GM19025 (cell line): ENCODE data around the gene NOL8.

ENCODE experiments used
- ATAC-seq: cut with Tn5 transposase; IDR thresholded peaks from one replicate; pipeline ENCODE4 v1.9.1; 2021; ENCODE audit warnings: mild to moderate bottlenecking, low read depth, moderate library complexity; ENCODE audit not compliant: unreplicated experiment

Gene NOL8

DNA sequence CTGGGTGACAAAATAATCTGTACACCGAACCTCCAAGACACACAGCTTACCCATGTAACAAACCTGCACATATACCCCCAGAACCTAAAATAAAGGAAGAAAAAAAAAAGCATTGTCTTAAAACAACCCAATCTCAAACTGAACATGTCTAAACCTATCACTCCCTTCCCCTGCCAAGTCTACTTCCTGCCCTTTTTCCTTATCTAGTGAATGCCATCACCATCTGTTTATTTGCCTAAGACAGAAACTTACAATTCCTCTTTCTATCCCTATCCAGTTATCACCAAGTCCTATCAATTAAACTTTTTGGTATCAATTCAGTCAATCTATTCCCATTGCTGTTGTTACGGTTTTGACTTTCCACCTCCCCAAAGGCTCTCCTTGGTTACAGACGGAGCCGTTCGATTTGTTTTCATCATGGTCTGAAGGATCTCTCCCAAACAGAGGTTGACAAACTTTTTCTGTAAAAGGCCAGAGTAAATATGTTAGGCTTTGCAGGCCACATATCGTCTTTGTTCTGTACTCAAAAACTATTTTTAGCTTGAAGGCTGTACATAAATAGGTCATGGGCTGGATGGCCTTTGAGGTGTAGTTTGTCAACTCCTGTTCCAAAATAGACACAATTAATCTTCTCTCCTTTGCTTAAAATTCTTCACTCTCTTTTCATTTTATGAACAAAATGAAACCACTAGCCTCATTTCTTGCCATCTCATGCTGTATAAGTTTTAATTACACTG lies 12.1 kb downstream of the NOL8 start:
- ATAC-seq: no peak

DNA sequence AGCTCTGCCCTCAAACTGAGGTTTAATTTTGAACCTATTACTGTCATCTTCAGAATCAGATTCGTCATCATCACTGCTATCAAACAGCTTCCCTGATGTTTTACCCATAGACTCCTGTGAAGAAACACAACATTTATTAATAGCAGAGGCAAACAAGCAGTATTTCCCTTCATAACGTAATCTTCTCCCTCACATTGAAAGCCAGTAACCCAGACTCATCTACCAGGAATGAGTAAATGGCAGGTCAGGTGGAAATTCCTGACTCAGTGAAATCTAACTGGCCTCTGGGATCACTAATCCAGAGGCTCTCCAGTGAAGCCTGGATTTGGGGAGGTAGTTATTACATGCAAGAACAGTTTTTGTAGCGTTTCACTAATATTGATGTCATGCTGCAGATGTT lies 14.6 kb downstream of the NOL8 start:
- no peak for ATAC-seq

DNA sequence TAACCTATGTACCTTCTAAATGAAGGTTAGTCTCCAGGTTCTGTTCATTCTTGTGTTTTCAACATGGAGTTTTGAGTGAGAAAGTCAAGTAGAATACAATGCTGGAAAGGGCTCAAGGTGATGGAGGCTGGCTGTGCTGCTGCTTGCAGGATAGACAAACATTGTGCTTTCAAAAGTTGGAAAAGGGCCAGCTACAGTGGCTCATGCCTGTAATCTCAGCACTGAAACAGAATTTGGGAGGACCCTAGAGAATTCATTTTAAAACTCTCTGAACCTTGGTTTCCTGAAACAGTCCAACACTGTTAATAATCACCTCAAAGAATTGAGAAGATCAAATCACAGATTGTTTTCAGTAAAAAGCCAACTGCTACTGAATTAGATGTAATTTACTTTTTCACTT lies 16.3 kb downstream of the NOL8 start:
- no peak for ATAC-seq

DNA sequence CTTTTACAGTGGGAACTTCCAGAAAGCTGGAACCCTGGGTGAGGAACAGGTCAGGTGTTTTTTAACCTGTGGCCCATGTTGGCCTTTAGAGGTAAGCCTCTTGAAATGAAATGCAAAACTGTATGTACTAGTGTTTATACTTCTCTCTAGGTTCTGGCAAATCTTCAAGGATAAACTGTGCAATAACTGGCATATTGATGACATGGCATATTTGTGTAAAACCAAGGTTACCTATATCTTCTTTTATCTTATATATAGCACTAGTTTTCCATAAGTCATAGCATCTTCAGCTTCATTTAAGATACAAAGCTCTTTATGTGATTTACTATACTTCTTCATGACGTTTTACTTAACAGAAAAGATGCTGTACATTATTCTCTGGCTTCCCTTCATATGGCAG lies 24.2 kb downstream of the NOL8 start:
- no peak for ATAC-seq

DNA sequence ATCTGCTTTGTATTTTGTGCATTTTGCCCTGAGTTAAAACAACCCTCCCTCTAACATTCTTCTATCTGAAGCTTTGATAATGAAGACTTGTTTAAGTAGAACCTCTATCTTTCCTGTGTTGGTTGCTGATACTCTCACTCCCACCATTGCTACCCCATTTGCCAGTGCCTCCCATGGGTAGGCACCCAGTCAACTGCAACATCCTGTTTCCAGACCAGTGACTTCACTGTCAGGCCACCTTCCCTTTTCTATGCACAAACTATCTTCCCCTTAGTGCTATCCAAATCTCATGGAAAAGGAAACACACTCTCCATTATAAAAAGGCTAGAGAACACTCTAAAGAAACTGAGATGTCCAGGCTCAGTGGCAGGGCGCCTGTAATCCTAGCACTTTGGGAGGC lies 26.0 kb downstream of the NOL8 start:
- no peak for ATAC-seq

DNA sequence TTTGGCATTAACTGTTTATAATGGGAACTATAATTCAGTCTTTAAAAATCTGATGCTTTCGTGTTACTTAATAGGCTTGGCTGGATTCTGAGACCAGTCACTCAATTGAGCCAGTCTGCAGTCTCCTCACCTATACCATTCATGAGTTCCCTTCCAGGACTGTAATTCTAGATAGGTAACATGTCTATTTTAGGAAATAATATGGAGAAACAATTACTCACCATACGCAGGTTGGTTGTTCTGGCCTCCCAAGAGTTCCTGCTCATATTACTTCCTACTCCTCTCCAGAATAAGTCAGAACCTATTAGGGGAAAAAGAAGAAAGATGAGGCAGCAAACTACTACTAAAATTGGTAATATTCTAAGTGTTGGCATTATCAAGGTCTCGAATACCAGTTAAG lies 27.1 kb downstream of the NOL8 start:
- no peak for ATAC-seq

DNA sequence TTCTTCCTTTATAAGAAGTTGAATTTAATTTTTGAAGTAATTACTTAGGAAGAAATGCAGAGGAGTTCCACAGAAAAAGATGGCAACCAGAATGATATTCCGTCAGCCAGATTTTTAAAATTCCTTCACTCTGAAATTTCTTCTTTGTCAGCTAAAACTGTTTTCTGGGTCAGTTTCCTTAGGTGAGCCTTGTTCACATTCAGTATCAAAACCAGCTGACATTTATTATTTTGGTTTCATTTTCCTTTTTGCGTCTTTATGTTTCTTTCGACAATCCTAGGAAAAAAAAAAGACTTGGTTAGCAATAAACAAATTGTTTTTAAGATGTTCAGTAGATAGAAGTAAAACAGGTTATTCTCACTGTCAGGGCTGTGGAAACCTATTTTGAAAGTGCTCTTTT lies 27.5 kb downstream of the NOL8 start:
- ATAC-seq: no peak

DNA sequence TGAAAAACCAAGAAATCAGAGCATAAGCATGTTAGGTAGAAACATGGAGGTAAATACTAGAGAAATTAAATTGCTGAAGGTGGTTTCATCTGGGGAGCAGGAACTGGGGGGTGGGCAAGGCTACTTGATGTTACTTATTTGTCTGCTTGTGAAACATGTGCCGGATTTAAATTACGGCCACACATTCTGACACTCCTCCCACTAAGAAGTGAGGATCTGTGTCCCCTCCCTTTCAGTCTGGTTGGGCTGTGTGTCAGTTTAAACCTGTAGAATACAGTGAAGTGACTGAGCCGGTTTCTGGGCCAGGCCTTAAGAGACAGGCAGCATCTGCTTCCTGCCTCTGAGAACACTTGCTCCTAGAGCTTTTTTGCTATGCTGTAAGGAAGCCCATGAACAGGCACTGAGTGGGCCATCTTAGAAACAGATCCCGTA lies 29.3 kb downstream of the NOL8 start:
- ATAC-seq: no peak

DNA sequence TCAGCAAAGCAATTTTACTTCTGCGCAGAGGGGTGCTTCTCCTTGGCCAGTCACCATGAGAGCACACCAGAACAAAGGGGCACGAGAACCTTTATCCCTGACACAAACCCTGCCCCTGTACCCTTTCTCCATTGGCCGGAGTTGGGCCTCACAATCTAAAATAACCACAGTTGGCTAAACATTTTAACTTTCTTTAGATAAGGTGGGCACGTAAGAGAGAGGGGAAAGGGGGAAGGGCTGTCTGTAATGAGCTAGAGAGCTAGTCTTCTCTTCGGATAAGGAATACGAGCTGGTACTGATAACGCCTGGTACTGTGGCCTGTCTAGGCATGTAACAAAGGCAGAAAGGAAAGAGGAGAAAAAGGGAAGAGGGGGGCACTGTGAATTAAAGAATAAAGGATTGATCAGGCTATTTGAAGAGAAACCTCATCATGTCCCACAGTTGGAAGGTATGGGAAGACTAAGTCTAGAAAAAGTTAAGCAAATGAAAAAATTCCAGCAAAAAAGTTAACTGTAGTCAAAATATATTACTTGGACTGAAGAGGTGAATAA lies 29.8 kb downstream of the NOL8 start:
- no peak for ATAC-seq

DNA sequence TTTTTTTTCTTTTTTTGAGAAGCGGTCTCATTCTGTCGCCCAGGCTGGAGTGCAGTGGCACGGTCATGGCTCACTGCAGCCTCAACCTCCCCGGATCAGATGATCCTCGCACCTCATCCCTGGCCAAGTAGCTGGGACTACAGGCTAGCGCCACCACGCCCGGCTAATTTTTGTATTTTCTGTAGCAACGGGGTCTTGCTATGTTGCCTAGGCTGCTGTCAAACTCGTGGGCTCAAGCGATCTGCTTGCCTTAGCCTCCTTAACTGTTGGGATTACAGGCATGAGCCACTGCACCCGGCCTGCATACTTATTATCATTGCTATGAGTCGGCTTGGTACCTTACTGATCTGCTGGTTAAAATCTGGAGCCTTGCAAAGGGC lies 30.9 kb downstream of the NOL8 start:
- ATAC-seq: no peak

DNA sequence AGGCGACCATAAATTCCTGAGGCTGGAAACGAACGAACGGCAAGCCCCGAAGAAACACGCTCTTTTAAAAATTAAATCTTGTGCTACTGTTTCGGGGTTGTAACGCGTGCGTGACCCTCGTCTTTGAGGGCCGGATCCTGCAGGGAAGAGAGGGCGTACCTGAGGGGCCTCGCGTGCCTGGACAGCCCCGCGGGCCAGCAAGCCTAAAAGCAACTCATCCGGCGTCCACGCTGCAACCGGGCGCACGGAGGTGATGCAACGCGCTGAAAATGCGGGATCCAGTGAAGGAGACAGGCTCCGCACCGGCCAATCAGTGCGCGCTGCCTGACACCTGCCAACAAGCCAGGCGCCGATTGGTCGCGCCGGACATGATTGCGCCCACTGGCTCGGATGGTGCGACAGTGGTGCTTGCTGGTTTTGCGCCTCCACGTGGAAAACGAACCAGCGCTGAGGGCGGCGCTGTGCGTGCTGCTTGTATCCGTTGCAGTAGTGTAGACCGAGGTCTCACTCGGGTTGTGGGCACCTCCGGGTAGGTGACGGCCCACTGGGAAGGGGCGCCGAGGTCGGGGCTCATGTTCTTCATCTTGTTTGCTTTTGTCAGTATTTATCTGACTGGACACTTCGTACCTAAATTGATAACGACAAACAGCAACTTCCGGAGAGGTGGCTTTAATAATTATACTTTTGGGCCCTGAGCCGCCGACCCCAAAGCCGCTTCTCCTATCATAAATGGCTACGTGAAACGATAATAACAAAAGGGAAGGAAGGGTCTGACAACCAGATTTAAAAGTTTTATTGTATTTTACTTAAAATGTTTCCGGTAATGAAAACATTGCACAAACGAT lies 31.5 kb downstream of the NOL8 start, which contains the start of gene IARS1:
Gene IARS1 (minus strand): TSS at position 246 of the 845 bp plus-strand sequence. CDS start 4,278 bp downstream, outside the sequence.
- ATAC-seq: peak; percentile 97

DNA sequence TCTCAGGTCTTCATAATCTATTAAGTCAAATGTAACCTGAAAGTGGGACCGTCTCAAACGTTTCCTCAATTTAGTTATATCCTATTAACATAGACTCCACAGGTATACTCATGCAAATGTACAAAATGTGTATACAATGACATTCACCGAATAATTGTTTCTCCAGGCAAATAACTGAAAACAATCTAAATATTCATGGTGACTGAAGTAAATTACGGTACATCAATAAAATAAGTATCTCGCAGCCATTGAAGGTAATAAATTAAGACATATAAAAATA lies 32.1 kb downstream of the NOL8 start:
- ATAC-seq: no peak

DNA sequence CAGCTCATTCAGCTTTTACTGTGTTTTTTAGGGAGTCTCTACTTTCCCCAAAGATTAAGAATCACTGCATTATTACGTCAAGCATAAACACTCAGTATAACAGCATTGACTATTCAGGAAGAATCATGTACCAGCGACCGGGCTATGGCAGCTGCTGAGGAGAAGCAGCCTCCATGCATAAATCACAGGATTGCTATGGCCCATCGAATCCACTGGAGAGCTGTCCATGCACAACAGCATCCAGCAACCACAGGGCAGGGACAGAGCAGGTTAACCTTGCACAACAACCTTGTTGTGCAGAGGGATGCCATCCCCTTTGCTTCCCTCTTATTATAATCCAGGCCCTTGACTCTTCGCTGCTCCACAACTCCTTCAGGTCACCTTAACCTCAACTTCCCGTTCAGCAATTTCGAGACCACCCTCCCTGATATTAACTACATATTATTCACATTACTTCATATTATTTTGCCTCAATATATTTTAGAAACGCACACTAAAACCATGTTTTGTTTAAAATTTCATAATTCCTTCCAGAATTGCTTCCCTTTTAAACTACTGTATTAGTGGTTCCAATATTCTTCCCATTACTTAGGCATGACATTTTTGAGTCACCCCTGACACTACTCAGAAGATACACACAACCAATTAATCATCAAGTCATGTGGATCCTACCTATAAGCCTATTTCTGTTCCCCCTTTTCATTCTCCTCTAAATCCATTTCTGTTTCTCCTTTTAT lies 32.6 kb downstream of the NOL8 start:
- no peak for ATAC-seq

DNA sequence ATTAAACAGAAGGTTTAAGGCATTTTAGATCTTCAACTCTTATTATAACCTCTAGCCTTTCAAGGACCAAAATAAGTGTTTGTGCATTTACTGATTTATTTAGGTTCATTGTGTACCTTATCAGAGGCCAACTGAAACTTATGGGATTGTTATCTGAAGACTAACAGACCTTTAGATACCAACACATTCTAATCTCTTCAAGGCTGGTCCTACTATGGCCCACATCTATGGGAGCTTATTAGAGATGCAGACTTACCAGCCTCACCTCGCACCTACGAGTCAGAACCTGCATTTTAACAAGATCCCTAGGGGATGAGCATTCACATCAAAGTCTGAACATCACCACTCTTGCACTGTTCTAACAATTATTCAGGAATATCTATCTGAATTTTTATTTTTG lies 33.6 kb downstream of the NOL8 start:
- no peak for ATAC-seq

DNA sequence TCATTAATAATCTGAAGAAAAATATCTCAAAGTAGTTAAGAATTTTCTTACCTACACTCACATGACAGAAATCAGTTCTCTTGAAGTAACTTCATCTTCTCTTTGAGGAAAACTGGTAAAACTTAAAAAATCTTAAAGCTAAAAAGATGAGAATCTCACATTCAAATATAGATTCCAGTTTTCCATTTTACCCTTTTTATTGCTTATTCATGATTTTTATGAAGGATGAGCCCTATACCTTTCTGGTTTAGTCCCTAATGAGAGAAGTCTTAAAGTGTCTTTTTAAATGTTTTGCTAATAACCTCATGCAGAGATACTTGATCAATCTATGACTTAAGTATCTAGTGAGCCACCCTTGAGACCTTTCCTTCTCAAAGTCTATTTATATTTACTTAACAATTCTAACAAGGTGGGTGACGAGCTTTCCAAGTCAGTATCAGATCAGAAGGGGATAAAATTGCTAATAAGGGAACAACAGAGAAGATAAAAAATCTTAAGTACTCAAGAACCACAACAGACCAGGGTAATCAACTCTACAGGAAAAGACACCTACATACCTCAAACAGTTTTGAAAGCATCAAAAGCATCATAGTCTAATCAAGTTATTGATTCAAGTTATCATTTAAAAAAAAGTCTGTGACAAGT lies 34.2 kb downstream of the NOL8 start:
- ATAC-seq: no peak

DNA sequence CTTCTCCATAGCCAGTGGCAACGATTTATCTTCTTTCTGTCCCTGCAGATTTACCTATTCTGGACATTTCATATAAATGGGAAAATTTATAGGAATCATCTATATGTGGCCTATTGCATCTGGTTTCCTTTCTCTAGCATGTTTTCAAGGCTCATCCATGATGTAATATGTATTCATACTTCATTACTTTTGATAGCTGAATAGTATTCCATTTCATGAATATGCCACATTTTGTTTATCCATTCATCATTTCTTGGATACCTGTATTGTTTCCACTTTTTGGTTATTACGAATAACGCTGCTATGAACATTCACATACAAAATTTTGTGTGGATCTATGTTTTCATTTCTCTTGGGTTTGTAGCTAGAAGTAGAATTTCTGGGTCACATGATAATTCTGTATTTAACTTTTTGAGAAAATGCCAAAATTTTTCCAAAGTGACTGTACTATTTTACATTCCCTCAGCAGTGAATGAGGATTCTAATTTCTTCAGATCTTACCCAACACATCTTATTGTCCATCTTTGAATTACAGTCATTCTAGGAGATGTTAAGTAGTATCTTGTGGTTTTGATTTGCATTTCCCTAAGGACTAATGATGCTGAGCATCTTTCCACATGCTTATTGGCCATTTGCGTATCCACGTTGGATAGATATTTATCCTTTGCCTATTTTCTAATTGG lies 35.3 kb downstream of the NOL8 start:
- ATAC-seq: no peak

DNA sequence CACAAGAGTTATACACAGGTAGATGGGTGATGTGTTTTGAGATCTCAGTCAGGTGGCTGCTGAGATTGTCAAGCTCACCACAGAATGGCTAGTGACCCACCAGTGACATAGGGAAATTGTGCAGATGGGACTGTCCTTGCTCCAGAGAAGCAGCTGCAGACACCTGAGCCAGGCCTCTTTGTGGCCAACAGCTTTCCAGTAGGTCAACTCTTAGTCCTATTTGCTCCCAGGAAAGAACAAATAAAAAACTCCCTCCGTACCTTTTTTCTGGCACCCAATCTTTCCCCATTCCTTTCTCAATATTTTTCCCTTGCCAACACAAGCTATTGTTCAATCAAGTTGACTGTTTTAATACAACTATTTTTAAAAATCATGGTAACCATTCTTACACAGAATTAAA lies 45.8 kb downstream of the NOL8 start:
- ATAC-seq: no peak

DNA sequence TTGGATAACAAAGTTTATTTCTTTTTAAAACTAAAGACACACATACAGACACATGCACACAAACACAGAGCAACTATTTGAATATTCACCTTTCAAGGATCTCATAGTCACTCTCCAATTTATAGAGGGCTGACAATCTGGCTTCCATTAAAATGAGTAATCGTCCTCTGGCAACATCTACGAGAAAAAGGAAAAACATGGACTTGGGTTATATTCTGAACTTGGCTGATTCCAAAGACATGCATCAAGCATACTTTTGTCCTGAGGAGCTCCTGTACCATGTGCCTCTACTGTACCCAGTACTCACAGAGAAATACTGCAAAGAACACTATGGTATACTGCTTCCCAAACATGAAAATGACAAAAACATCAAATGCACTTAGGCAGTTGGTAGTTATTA lies 47.0 kb downstream of the NOL8 start:
- ATAC-seq: no peak

DNA sequence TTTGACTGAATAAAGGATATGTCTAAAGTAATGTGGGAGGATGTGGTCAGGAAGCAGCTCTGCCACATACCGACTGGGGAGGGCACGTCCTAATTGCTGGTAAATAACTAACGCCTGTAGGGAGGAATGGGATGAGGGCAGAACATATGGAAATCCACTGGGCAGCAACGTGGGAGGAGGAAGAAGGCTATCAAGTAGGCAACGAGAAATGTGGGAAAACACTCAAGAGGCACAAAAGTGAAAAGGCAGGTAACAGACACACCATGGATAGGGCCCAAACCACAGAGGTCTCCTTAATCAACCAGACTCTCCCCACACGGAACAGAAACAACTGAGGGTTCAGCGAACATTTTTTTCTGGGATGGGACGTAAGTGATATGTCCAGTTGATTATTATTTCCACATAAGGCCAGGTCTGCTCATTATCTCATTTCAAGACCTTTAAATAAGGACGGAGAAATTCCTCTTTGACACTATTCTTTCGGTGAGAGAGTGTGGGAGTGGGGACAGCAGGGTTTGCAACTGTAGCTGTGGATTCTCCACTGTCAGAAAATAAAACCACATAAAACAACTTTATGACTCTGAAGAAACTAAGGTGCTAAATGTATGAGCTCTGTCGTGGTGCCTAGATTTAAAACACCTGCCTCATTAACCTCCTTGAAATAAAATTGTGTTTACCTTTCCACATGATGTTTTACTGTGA lies 48.7 kb downstream of the NOL8 start:
- ATAC-seq: no peak

DNA sequence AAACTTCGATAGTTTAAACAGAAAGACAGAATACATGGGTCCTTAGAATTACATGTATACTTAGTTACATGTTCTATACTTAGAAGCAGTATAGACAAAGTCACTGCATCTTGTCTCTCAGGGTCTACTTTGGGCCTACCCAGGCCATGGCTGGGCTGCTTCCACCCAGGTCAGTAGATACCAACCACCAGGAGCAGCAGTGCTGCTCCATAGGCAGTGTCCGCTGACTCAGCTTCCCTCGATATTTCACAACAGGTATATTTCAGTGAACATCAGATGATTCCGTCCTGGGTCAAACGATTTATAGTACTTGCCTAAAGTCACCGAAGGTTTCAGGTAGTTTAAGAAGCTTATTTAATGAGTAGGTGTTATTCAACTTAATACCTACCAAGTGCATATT lies 49.6 kb downstream of the NOL8 start:
- ATAC-seq: no peak
